Liver (tissue), 9 donors: ENCODE data around the gene ATP13A5. TPM values are rescaled to one million over a fixed set of nuclear protein-coding genes. Genes with fewer than 3 reads are reported as not detected.

Experiments used
- DNase-seq: peaks from one replicate; pipeline ENCODE4 v3.0.0-alpha.2; 2017; ENCODE audit warnings: low spot score
- H3K27ac ChIP-seq, 2 donors: one replicate each; pipeline ENCODE4 v1.7.0; 2013; ENCODE audit warnings: inconsistent platforms in 2 of 2, low read length in 2 of 2, control low read depth in 1 of 2, low read depth in 1 of 2, mild to moderate bottlenecking in 1 of 2
- H3K27me3 ChIP-seq, 4 donors: one replicate each; pipeline versions ENCODE4 v1.6.1 to v1.7.0; 2013; ENCODE audit warnings: low read length in 3 of 4, inconsistent platforms in 1 of 4, mild to moderate bottlenecking in 1 of 4, moderate library complexity in 1 of 4; ENCODE audit not compliant: control insufficient read depth in 4 of 4, insufficient read depth in 4 of 4
- H3K36me3 ChIP-seq, 4 donors: one replicate each; pipeline versions ENCODE4 v1.6.1 to v1.7.0; 2013; ENCODE audit warnings: low read length in 3 of 4, mild to moderate bottlenecking in 3 of 4, low read depth in 1 of 4, moderate library complexity in 1 of 4; ENCODE audit not compliant: control insufficient read depth in 4 of 4, insufficient read depth in 3 of 4
- H3K4me1 ChIP-seq, 4 donors: one replicate each; pipeline versions ENCODE4 v1.6.1 to v1.7.0; 2013; ENCODE audit warnings: low read length in 3 of 4, mild to moderate bottlenecking in 3 of 4, moderate library complexity in 1 of 4; ENCODE audit not compliant: control insufficient read depth in 4 of 4, insufficient read depth in 4 of 4
- H3K4me3 ChIP-seq, 3 donors: one replicate each; pipeline versions ENCODE4 v1.6.1 to v1.7.0; 2013; ENCODE audit warnings: low read length in 3 of 3, control low read depth in 1 of 3, low read depth in 1 of 3, mild to moderate bottlenecking in 1 of 3
- H3K9ac ChIP-seq, 2 donors: one replicate each; pipeline ENCODE4 v1.7.0; 2013; ENCODE audit warnings: low read length in 2 of 2, mild to moderate bottlenecking in 2 of 2, moderate library complexity in 2 of 2, control low read depth in 1 of 2, low read depth in 1 of 2
- H3K9me3 ChIP-seq, 4 donors: one replicate each; pipeline versions ENCODE4 v1.6.1 to v1.7.0; 2013; ENCODE audit warnings: low read length in 3 of 4; ENCODE audit not compliant: control insufficient read depth in 4 of 4
- ATF3 ChIP-seq: IDR thresholded peaks from 2 replicates; pipeline ENCODE4 v1.6.1; 2016; ENCODE audit warnings: antibody characterized with exemption
- EGR1 ChIP-seq, 2 donors: IDR thresholded peaks; 2 replicates each; pipeline ENCODE4 v1.6.1; 2016 to 2018; ENCODE audit warnings: antibody characterized with exemption in 2 of 2, low read depth in 2 of 2
- FOXA1 ChIP-seq: IDR thresholded peaks from 2 replicates; pipeline ENCODE4 v1.6.1; 2016; ENCODE audit warnings: antibody characterized with exemption
- GABPA ChIP-seq, 2 donors: IDR thresholded peaks in 1 of 2; conservative IDR thresholded peaks in 1 of 2; 2 replicates each; pipeline ENCODE4 v1.6.1; 2016; ENCODE audit warnings: antibody characterized with exemption in 2 of 2, mild to moderate bottlenecking in 1 of 2, moderate library complexity in 1 of 2
- HNF4A ChIP-seq, 2 donors: conservative IDR thresholded peaks; 2 replicates each; pipeline ENCODE4 v1.6.1; 2016; ENCODE audit warnings: antibody characterized with exemption in 2 of 2, mild to moderate bottlenecking in 2 of 2
- HNF4G ChIP-seq: IDR thresholded peaks from 2 replicates; pipeline ENCODE4 v1.6.1; 2016; ENCODE audit warnings: antibody characterized with exemption
- JUND ChIP-seq, 2 donors: IDR thresholded peaks; 2 replicates each; pipeline ENCODE4 v1.6.1; 2016; ENCODE audit warnings: antibody characterized with exemption in 2 of 2
- MAX ChIP-seq: IDR thresholded peaks from 2 replicates; pipeline ENCODE4 v1.6.1; 2016; ENCODE audit warnings: antibody characterized with exemption
- NR2F2 ChIP-seq: IDR thresholded peaks from 2 replicates; pipeline ENCODE4 v1.6.1; 2016; ENCODE audit warnings: antibody characterized with exemption
- REST ChIP-seq: IDR thresholded peaks from 2 replicates; pipeline ENCODE4 v1.6.1; 2016; ENCODE audit warnings: antibody characterized with exemption, mild to moderate bottlenecking
- SP1 ChIP-seq: IDR thresholded peaks from 2 replicates; pipeline ENCODE4 v1.6.1; 2018; ENCODE audit warnings: antibody characterized with exemption, mild to moderate bottlenecking
- TAF1 ChIP-seq: conservative IDR thresholded peaks from 2 replicates; pipeline ENCODE4 v1.6.1; 2016; ENCODE audit warnings: antibody characterized with exemption, mild to moderate bottlenecking
- YY1 ChIP-seq: IDR thresholded peaks from 2 replicates; pipeline ENCODE4 v1.6.1; 2016; ENCODE audit warnings: antibody characterized with exemption, mild to moderate bottlenecking
- ZBTB33 ChIP-seq: IDR thresholded peaks from 2 replicates; pipeline ENCODE4 v1.6.1; 2016; ENCODE audit warnings: antibody characterized with exemption
- WGBS: extraction: QIAGEN DNeasy Blood & Tissue Kit; methylation state at CpG from one replicate; pipeline ENCODE4 v1.1.7; 2013; 5-methylcytosine and 5-hydroxymethylcytosine counted together
- polyA plus RNA-seq, 2 donors: library from polyadenylated mRNA; stranded (reverse) in 1 of 2; unstranded in 1 of 2; fragments of 200-250 nt in 1 of 2; fragments of >200 nt in 1 of 2; fragmentation: Nextera tagmentation in 1 of 2; extraction: Ambion mirVana in 1 of 2; gene quantifications; one replicate each; pipeline versions ENCODE4 v1.2.1 to v1.2.3, GENCODE V29; 2013 to 2015
- total RNA-seq, 2 donors: library from RNA; depleted of rRNA; stranded (reverse); fragments of >200 nt; gene quantifications; one replicate each; pipeline ENCODE4 v1.2.3, GENCODE V29; 2014
- donor health status: healthy.
- donor health status: healthy.
- donor health status: healthy.
- donor health status: healthy.
- donor health status: healthy.

Gene ATP13A5
- total RNA-seq: not detected
- polyA plus RNA-seq: under 1 TPM in 1 of 2 donors, not detected in 1; 0.21 TPM

- Histone ChIP-seq H3K4me3 (no peak within 1 kb of the TSS), H3K27me3 (no peaks in the 10 kb centered on the region), H3K36me3 (no peaks in the 10 kb centered on the region), H3K9me3 (no peaks in the 10 kb centered on the region), H3K4me1 (no peaks in the 10 kb centered on the region), H3K9ac (no peak within 1 kb of the TSS), H3K27ac (no peak within 1 kb of the TSS)
- TF ChIP-seq ATF3 (no peak), FOXA1 (no peak), YY1 (no peak), NR2F2 (no peak), EGR1 (IDR thresholded peaks at IDR 0.05; ENCODE audit: low read depth in 2 of 2) (no peak), ZBTB33 (no peak), SP1 (no peak), GABPA (IDR thresholded peaks at IDR 0.05 in 1 of 2, conservative IDR thresholded peaks at IDR 0.05 in 1 of 2) (no peak), TAF1 (no peak), HNF4A (conservative IDR thresholded peaks at IDR 0.05) (no peak), MAX (no peak)
- WGBS: 58% methylated on average over 6 of the region's 6 CpGs
- DNase-seq: no peak
Measured at GRCh38 chr3:193378706-193379105, at the start of gene ATP13A5. Gene ATP13A5 (minus strand): TSS chr3:193378753. CDS start chr3:193378725, 28 bp downstream.

- H3K9ac ChIP-seq: no peak overlapping the region
- no peaks in the 10 kb centered on the region for H3K4me1 ChIP-seq
- no peak overlapping the region for H3K27ac ChIP-seq
- 87% methylated on average over 4 of the region's 4 CpGs for WGBS
- H3K27me3 ChIP-seq: no peaks in the 10 kb centered on the region
- no peak for DNase-seq
- peaks cover 2 to 16% (median 12%) of the 10 kb centered on the region in 4 donors for H3K9me3 ChIP-seq
- no peaks in the 10 kb centered on the region for H3K36me3 ChIP-seq
- TF ChIP-seq ZBTB33 (no peak), FOXA1 (no peak), TAF1 (no peak), ATF3 (no peak), EGR1 (IDR thresholded peaks at IDR 0.05; ENCODE audit: low read depth in 2 of 2) (no peak), SP1 (no peak), JUND (IDR thresholded peaks at IDR 0.05) (no peak), HNF4G (no peak), REST (no peak)
- H3K4me3 ChIP-seq: no peak overlapping the region
Measured at GRCh38 chr3:193418576-193419373, 40.2 kb upstream of the ATP13A5 start.
